Motor neuron (in vitro differentiated cells): ENCODE results near the gene SFXN3. TPM values are rescaled to one million over a fixed set of nuclear protein-coding genes. Genes with fewer than 3 reads are reported as not detected.
A peak's percentile ranks its signal among the peaks of the same experiment; 100 is the strongest.

Experiments used
- ATAC-seq, 8 experiments: fragments of 200-7000 bp; cut with Tn5 transposase; replicated peaks in 6 of 8; 2 replicates each; pipeline ENCODE4 v1.8.0; 2021; ENCODE audit warnings: mild to moderate bottlenecking in 8 of 8, moderate library complexity in 8 of 8
- H3K27ac ChIP-seq, 2 donors: fragments of 250-450 bp; sonication (Bioruptor Pico); 2 replicates each; pipeline ENCODE4 v1.9.0; 2021; ENCODE audit warnings: antibody characterized with exemption in 2 of 2, mild to moderate bottlenecking in 2 of 2, moderate library complexity in 1 of 2
- H3K4me1 ChIP-seq, 2 donors: fragments of 250-450 bp; sonication (Bioruptor Pico); replicated peaks in 1 of 2; 2 replicates each; pipeline ENCODE4 v1.6.1; 2021; ENCODE audit warnings: antibody characterized with exemption in 2 of 2, mild to moderate bottlenecking in 2 of 2, moderate library complexity in 1 of 2
- H3K4me3 ChIP-seq, 5 donors: fragments of 250-450 bp; sonication (Bioruptor Pico); 2 replicates each; pipeline ENCODE4 v1.9.0; 2021; ENCODE audit warnings: antibody characterized with exemption in 5 of 5, mild to moderate bottlenecking in 5 of 5, moderate library complexity in 4 of 5
- WGBS, 10 experiments: fragments of 450-650 bp; shearing (Covaris generic); methylation state at CpG; one replicate each; pipeline ENCODE4 v1.0.0; 2022; 5-methylcytosine and 5-hydroxymethylcytosine counted together
- in situ Hi-C, 9 experiments: fragments of 400-800 bp; cut with MboI; loops; one replicate each; pipeline ENCODE4 v1.15.0; 2021; ENCODE audit warnings: low sequenced_read_pairs in 9 of 9, low pct_unique_long_range_greater_than_20kb in 2 of 9; ENCODE audit not compliant: unreplicated experiment in 9 of 9
- total RNA-seq, 8 experiments: library from RNA; unstranded; fragments of 300-600 nt; gene quantifications; 2 replicates each; pipeline versions ENCODE4 v1.2.3 to v1.2.4, GENCODE V29; 2022

Gene SFXN3
- total RNA-seq, 8 experiments from 2014 or later, result 12.9 to 54.6 (median 26.1) TPM

DNA sequence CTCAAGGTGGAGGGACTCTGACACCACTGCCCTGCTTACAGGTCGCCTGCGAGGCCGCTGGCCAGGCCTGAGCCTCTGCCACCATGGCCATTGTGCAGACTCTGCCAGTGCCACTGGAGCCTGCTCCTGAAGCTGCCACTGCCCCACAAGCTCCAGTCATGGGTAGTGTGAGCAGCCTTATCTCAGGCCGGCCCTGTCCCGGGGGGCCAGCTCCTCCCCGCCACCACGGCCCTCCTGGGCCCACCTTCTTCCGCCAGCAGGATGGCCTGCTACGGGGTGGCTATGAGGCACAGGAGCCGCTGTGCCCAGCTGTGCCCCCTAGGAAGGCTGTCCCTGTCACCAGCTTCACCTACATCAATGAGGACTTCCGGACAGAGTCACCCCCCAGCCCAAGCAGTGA is 28.6 kb upstream of the SFXN3 start:
- Histone ChIP-seq H3K4me3 (no peak overlapping the region), H3K4me1 (peaks cover 17 to 28% of the 10 kb centered on the region in 2 donors), H3K27ac (no peak overlapping the region)
- no peak for ATAC-seq
- WGBS, 10 experiments, result 94 to 96% methylated on average over 3 to 5 of the region's 11 CpGs; no CpG with 5 or more reads in 8 of the 10 experiments
- in situ Hi-C loops, result no loop called here

- Histone ChIP-seq H3K4me1 (peaks cover 24 to 26% of the 10 kb centered on the region in 2 donors), H3K27ac (no peak overlapping the region), H3K4me3 (no peak overlapping the region)
- in situ Hi-C loops, result no loop called here
- no peak for ATAC-seq
- WGBS, 10 experiments, result 100% methylated on average over 3 of the region's 18 CpGs; no CpG with 5 or more reads in 9 of the 10 experiments
These were observed 27.3 kb upstream of the SFXN3 start for GRCh38 chr10:101003639-101004206.

DNA sequence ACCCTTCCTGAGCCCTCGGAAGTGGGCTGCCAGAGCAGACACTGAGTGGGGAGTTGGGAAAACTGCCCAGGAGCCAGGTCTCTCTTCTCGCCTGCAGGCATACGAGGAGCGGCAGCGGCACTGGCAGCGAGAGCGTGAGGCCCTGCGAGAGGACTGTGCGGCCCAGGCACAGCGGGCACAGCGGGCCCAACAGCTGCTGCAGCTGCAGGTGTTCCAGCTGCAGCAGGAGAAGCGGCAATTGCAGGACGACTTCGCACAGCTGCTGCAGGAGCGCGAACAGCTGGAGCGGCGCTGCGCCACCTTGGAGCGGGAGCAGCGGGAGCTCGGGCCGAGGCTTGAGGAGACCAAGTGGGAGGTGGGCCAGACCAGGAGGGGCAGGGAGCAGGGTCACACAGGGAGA is 25.7 kb upstream of the SFXN3 start:
- in situ Hi-C loops, result no loop called here

GRCh38 chr10:101005869-101006567 is 25.0 kb upstream of the SFXN3 start:
- in situ Hi-C loops, result no loop called here
- Histone ChIP-seq H3K27ac (peak overlapping the region in 1 of 2 donors; percentile 33), H3K4me3 (no peak overlapping the region), H3K4me1 (peaks cover 20 to 27% of the 10 kb centered on the region in 2 donors)
- WGBS, 10 experiments, result 100% methylated on average over 1 of the region's 4 CpGs; no CpG with 5 or more reads in 8 of the 10 experiments
- no peak for ATAC-seq

More for the DNA sequence above, 25.7 kb upstream of the SFXN3 start:
- H3K27ac ChIP-seq, result no peak overlapping the region
- WGBS, 10 experiments, result 67 to 97% (median 90%) methylated on average over 1 to 12 of the region's 23 CpGs; no CpG with 5 or more reads in 4 of the 10 experiments
- H3K4me1 ChIP-seq, result peaks cover 25 to 30% of the 10 kb centered on the region in 2 donors
- ATAC-seq, result no peak
- H3K4me3 ChIP-seq, result no peak overlapping the region

GRCh38 chr10:101006593-101007098 is 24.4 kb upstream of the SFXN3 start:
- in situ Hi-C loops, result no loop called here
- H3K27ac ChIP-seq, result peak overlapping the region; percentile 33 to 70
- 80 to 95% (median 91%) methylated on average over 4 to 11 of the region's 33 CpGs; no CpG with 5 or more reads in 6 of the 10 experiments for WGBS, 10 experiments
- peaks cover 14 to 23% of the 10 kb centered on the region in 2 donors for H3K4me1 ChIP-seq
- H3K4me3 ChIP-seq, result no peak overlapping the region
- ATAC-seq, result peak in 3 of 8 experiments; percentile 11 to 18 (median 11)

DNA sequence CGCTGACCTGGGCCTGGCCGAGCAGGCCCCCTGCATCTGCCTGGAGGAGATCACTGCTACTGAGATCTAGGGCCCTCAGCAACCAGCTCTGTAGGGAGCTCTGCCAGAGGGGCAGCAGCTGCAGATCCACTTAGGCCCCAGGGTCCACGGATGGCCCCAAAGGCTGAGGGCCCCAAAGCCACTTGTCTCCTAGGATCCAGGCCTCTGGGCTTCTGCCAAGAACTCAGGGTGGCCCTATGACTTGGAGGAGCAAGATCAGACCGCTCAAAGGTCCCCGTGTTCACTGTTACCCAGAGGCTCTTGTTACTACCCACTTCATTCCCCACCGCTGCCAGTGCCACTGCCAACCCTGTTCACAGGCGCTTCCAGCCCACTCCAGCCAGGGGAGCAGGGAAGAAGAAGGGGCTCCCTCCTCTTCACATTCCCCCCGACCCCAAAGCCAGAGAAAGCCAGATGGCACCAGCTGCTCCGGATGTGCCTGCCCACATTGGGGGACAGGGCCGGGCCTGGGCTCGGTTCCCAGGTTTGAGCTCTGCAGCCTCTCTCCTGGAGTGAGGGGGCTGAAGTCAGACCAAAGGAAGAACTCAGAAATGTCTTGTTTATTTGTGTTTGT is 23.8 kb upstream of the SFXN3 start:
- Histone ChIP-seq H3K27ac (peak overlapping the region; percentile 11 to 70), H3K4me3 (no peak overlapping the region), H3K4me1 (peaks cover 10 to 18% of the 10 kb centered on the region in 2 donors)
- in situ Hi-C loops, result no loop called here
- peak in 2 of 8 experiments; percentile 3 to 12 for ATAC-seq
- 31 to 100% (median 56%) methylated on average over 2 to 5 of the region's 11 CpGs; no CpG with 5 or more reads in 7 of the 10 experiments for WGBS, 10 experiments

- in situ Hi-C loops, result no loop called here
These were observed 22.9 kb upstream of the SFXN3 start for GRCh38 chr10:101007915-101008822.

GRCh38 chr10:101008823-101009423 is 22.1 kb upstream of the SFXN3 start:
- Histone ChIP-seq H3K4me1 (peaks cover 10 to 18% of the 10 kb centered on the region in 2 donors), H3K27ac (no peak overlapping the region), H3K4me3 (no peak overlapping the region)
- in situ Hi-C loops, result no loop called here
- WGBS, 10 experiments, result 70 to 85% (median 80%) methylated on average over 1 to 4 of the region's 6 CpGs; no CpG with 5 or more reads in 7 of the 10 experiments
- no peak for ATAC-seq

More at GRCh38 chr10:101007915-101008822, 22.9 kb upstream of the SFXN3 start:
- peaks cover 10 to 18% of the 10 kb centered on the region in 2 donors for H3K4me1 ChIP-seq
- H3K4me3 ChIP-seq, result no peak overlapping the region
- no peak for ATAC-seq
- 60 to 85% (median 80%) methylated on average over 1 to 6 of the region's 13 CpGs; no CpG with 5 or more reads in 6 of the 10 experiments for WGBS, 10 experiments
- H3K27ac ChIP-seq, result no peak overlapping the region

DNA sequence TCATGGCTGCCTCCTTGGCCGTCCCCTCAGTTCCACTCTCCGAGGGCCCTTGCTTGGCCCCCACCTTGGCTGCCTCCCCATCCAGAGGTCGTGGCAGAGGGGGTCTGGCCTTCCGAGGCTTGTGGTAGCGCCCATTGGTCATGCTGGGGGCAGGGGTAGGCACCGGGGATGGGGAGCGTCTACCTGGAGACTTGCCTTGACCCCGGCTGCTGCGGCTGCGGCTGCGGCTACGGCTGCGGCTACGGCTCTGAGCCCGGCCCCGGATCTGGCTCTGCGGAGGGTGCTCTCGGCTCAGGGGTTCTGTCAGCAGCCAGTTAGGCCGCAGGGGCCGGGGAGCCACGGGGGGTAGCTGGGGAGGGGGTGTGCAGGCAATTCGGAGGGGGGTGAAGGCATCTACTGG is 20.7 kb upstream of the SFXN3 start:
- no peak overlapping the region for H3K27ac ChIP-seq
- 100% methylated on average over 1 of the region's 22 CpGs; no CpG with 5 or more reads in 8 of the 10 experiments for WGBS, 10 experiments
- no peak for ATAC-seq
- no peak overlapping the region for H3K4me3 ChIP-seq
- peaks cover 10 to 23% of the 10 kb centered on the region in 2 donors for H3K4me1 ChIP-seq
- in situ Hi-C loops, result no loop called here

GRCh38 chr10:101011517-101012423 is 19.3 kb upstream of the SFXN3 start:
- ATAC-seq, result no peak

More at GRCh38 chr10:101011517-101012423, 19.3 kb upstream of the SFXN3 start:
- peaks cover 10 to 23% of the 10 kb centered on the region in 2 donors for H3K4me1 ChIP-seq
- H3K4me3 ChIP-seq, result no peak overlapping the region
- in situ Hi-C loops, result no loop called here
- no peak overlapping the region for H3K27ac ChIP-seq
- WGBS, 10 experiments, result 37 to 100% (median 62%) methylated on average over 1 to 4 of the region's 22 CpGs; no CpG with 5 or more reads in 5 of the 10 experiments
